Uterus (tissue), 4 donors: ENCODE results near the gene YWHAB. TPM values are rescaled to one million over a fixed set of nuclear protein-coding genes. Genes with fewer than 3 reads are reported as not detected.

Experiments
- DNase-seq, 2 donors: peaks; one replicate each; pipeline ENCODE4 v3.0.0-alpha.2; 2019 to 2020
- H3K27ac ChIP-seq, 2 donors: fragments of 200-600 bp; sonication (generic); 1 replicate in 1 of 2; 2 replicates in 1 of 2; pipeline ENCODE4 v1.5.1; 2016 to 2018
- H3K27me3 ChIP-seq, 2 donors: fragments of 200-600 bp; sonication (generic); one replicate each; pipeline ENCODE4 v1.5.1; 2018 to 2019; ENCODE audit warnings: control low read depth in 1 of 2
- H3K36me3 ChIP-seq, 2 donors: fragments of 200-600 bp; sonication (generic); one replicate each; pipeline ENCODE4 v1.5.1; 2019; ENCODE audit warnings: control low read depth in 1 of 2
- H3K4me1 ChIP-seq, 2 donors: fragments of 200-600 bp; sonication (generic); one replicate each; pipeline ENCODE4 v1.5.1; 2018 to 2019; ENCODE audit warnings: control low read depth in 1 of 2
- H3K4me3 ChIP-seq, 2 donors: fragments of 200-600 bp; sonication (generic); 1 replicate in 1 of 2; 2 replicates in 1 of 2; pipeline ENCODE4 v1.5.1; 2018 to 2019; ENCODE audit warnings: mild to moderate bottlenecking in 1 of 2
- H3K9me3 ChIP-seq, 2 donors: fragments of 200-600 bp; sonication (generic); one replicate each; pipeline ENCODE4 v1.5.1; 2019; ENCODE audit warnings: control low read depth in 1 of 2
- POLR2A ChIP-seq, 2 donors: fragments of 450-650 bp; IDR thresholded peaks; one replicate each; pipeline ENCODE4 v1.6.1; 2016; ENCODE audit warnings: antibody characterized with exemption in 2 of 2, mild to moderate bottlenecking in 1 of 2, moderate library complexity in 1 of 2
- intact Hi-C: fragments of 100-400 bp; cut with DNase I; formaldehyde crosslinking; loops from one replicate; pipeline ENCODE4 v1.15.1; 2023; ENCODE audit warnings: low total_unique reads
- total RNA-seq, 4 donors: library from RNA; depleted of rRNA in 3 of 4; stranded (reverse); fragments of >200 nt in 3 of 4; gene quantifications; one replicate each; pipeline versions ENCODE4 v1.1.0 to v1.2.4, GENCODE V29; 2014 to 2023
- TF ChIP-seq, protein P1 (sequence below), 4 experiments: fragments of 200-600 bp in 2 of 4; fragments of 450-650 bp in 2 of 4; sonication (generic) in 2 of 4; IDR thresholded peaks; one replicate each; pipeline ENCODE4 v1.5.1; 2016 to 2019; ENCODE audit warnings: antibody characterized with exemption in 4 of 4, mild to moderate bottlenecking in 2 of 4, moderate library complexity in 1 of 4
- donor health status: DM: yes; HTN: yes; CAD: no.

YWHAB gene
- total RNA-seq, 4 donors from 2014 or later: 54.3 to 131 (median 108) TPM

DNA sequence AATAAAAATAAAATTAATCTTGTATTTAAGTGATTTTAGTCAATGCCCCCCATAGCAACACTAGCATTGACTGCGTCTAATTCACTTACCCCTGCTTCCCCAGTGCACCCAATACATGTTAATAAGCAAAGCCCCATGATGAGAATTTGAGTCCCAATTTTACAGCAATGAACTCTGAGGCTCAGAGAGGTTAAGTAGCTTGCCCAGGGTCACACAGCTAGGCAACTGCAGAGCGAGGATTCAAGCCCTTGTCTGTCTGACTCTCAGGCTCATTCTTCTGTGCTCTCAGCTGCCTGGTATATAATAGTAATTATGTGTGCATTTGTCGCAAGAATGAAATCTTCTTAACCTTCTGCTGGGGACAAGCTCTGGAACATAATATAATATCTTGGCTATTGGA is 32.8 kb downstream of the YWHAB start:
- Histone ChIP-seq H3K9me3 (no peaks in the 10 kb centered on the region), H3K4me3 (no peak overlapping the region), H3K4me1 (no peaks in the 10 kb centered on the region), H3K27me3 (no peaks in the 10 kb centered on the region), H3K27ac (no peak overlapping the region), H3K36me3 (no peaks in the 10 kb centered on the region)
- no peak for TF ChIP-seq POLR2A (IDR thresholded peaks at IDR 0.05)
- TF ChIP-seq, protein P1, sequence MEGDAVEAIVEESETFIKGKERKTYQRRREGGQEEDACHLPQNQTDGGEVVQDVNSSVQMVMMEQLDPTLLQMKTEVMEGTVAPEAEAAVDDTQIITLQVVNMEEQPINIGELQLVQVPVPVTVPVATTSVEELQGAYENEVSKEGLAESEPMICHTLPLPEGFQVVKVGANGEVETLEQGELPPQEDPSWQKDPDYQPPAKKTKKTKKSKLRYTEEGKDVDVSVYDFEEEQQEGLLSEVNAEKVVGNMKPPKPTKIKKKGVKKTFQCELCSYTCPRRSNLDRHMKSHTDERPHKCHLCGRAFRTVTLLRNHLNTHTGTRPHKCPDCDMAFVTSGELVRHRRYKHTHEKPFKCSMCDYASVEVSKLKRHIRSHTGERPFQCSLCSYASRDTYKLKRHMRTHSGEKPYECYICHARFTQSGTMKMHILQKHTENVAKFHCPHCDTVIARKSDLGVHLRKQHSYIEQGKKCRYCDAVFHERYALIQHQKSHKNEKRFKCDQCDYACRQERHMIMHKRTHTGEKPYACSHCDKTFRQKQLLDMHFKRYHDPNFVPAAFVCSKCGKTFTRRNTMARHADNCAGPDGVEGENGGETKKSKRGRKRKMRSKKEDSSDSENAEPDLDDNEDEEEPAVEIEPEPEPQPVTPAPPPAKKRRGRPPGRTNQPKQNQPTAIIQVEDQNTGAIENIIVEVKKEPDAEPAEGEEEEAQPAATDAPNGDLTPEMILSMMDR (IDR thresholded peaks at IDR 0.05): no peak
- intact Hi-C loops: no loop called here
- DNase-seq: no peak

DNA sequence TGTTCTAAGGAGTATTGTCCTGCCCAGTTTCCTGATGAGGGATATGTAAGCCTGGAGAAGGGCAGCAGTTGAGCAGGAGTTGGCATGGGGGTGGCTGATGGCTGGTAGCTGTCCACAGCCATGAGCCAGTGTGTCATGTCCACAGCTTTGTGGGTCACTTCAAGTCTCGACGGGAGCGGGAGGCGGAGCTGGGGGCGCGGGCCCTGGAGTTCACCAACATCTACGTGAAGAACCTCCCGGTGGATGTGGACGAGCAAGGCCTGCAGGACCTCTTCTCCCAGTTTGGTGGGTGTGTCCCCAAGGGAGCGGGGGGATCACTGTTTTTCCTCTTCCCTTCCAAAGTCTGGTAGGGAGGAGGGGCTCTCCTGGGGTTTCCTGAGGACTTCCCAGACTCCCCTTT is 33.3 kb downstream of the YWHAB start:
- no peak for DNase-seq
- TF ChIP-seq POLR2A (IDR thresholded peaks at IDR 0.05): no peak
- TF ChIP-seq, protein P1 (IDR thresholded peaks at IDR 0.05): no peak
- intact Hi-C loops: no loop called here
- no peak overlapping the region for H3K27ac ChIP-seq
- no peaks in the 10 kb centered on the region for H3K36me3 ChIP-seq
- no peak overlapping the region for H3K4me3 ChIP-seq
- H3K4me1 ChIP-seq: no peaks in the 10 kb centered on the region
- H3K27me3 ChIP-seq: no peaks in the 10 kb centered on the region
- no peaks in the 10 kb centered on the region for H3K9me3 ChIP-seq

DNA sequence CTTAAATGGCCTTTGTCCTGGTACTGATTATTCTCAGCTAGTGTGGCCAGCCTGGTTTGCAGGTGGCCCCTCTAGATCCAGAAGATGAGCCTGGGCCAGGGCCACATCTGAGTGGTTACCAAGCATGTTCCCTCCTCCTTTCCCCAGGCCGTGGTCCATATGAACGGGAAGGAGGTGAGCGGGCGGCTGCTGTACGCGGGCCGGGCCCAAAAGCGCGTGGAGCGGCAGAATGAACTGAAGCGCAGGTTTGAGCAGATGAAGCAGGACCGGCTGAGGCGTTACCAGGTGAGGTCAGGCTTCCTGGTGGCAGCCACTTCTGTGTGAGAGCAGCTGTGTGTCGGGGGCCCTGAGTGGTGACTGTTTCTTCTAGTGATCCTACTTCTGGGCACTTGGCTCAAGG is 35.9 kb downstream of the YWHAB start:
- intact Hi-C loops: no loop called here
- no peak overlapping the region for H3K27ac ChIP-seq
- TF ChIP-seq POLR2A (IDR thresholded peaks at IDR 0.05): no peak
- TF ChIP-seq, protein P1 (IDR thresholded peaks at IDR 0.05): no peak

DNA sequence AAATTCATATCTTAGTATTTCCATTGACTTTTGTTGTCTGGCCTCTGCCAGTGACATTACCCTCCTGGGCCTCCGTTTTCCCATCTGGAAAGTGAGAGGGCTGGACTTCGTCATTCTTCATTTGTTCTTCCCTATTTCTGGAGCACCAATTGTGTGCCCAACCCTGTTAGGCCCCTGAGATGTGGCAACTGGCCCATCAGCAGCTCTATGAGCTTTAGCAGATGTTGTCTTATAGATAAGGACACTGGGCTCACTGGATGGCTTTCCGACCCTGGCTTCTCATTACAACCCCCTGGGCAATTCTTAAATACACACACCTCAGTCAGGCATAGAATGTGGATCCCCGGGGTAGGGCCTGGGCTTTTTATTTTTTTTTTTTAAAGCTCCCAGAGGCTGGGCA is 39.0 kb downstream of the YWHAB start:
- no peaks in the 10 kb centered on the region for H3K27me3 ChIP-seq
- no peak overlapping the region for H3K4me3 ChIP-seq
- TF ChIP-seq, protein P1 (IDR thresholded peaks at IDR 0.05): no peak
- TF ChIP-seq POLR2A (IDR thresholded peaks at IDR 0.05): no peak
- no peak overlapping the region for H3K27ac ChIP-seq
- H3K36me3 ChIP-seq: no peaks in the 10 kb centered on the region
- H3K4me1 ChIP-seq: no peaks in the 10 kb centered on the region
- intact Hi-C loops: no loop called here
- no peaks in the 10 kb centered on the region for H3K9me3 ChIP-seq
- DNase-seq: no peak

More for the DNA sequence above, 35.9 kb downstream of the YWHAB start:
- no peaks in the 10 kb centered on the region for H3K27me3 ChIP-seq
- H3K4me1 ChIP-seq: no peaks in the 10 kb centered on the region
- DNase-seq: no peak
- no peaks in the 10 kb centered on the region for H3K9me3 ChIP-seq
- H3K4me3 ChIP-seq: no peak overlapping the region
- H3K36me3 ChIP-seq: no peaks in the 10 kb centered on the region

DNA sequence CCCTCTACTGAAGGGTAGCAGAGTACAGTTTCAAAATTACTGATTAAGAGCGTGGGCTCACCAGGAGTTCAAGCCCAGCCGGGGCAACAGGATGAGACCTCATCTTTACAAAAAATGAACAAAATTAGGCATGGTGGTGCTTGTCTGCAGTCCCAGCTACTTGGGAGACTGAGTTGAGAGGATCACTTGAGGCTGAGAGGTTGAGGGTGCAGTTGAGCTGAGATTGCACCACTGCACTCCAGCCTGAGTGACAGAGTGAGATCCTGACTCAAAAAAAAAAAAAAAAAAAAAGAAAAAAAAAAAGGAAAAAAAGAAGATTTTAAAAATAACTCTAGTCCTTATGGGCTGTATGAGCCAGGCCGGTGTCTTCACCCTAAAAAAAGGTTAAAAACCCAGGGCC is 43.1 kb downstream of the YWHAB start:
- DNase-seq: no peak
- no peaks in the 10 kb centered on the region for H3K27me3 ChIP-seq
- intact Hi-C loops: no loop called here
- no peak overlapping the region for H3K4me3 ChIP-seq
- no peaks in the 10 kb centered on the region for H3K36me3 ChIP-seq
- no peaks in the 10 kb centered on the region for H3K4me1 ChIP-seq
- H3K9me3 ChIP-seq: no peaks in the 10 kb centered on the region
- TF ChIP-seq, protein P1 (IDR thresholded peaks at IDR 0.05): no peak
- TF ChIP-seq POLR2A (IDR thresholded peaks at IDR 0.05): no peak
- H3K27ac ChIP-seq: no peak overlapping the region
